Skeletal muscle tissue (tissue), 4 donors: Measurements from ENCODE around the gene PPIE. TPM values are rescaled to one million over a fixed set of nuclear protein-coding genes. Genes with fewer than 3 reads are reported as not detected.

Experiments used
- H3K27ac ChIP-seq: one replicate; pipeline ENCODE4 v1.7.0; 2013; ENCODE audit warnings: mild to moderate bottlenecking, low read depth, low read length, inconsistent platforms
- H3K27me3 ChIP-seq, 3 donors: one replicate each; pipeline ENCODE4 v1.7.0; 2013; ENCODE audit warnings: low read length in 3 of 3; ENCODE audit not compliant: control insufficient read depth in 3 of 3, insufficient read depth in 3 of 3
- H3K36me3 ChIP-seq, 3 donors: one replicate each; pipeline ENCODE4 v1.7.0; 2013; ENCODE audit warnings: low read length in 3 of 3; ENCODE audit not compliant: control insufficient read depth in 3 of 3, insufficient read depth in 3 of 3
- H3K4me1 ChIP-seq, 3 donors: one replicate each; pipeline ENCODE4 v1.7.0; 2013; ENCODE audit warnings: low read length in 3 of 3, mild to moderate bottlenecking in 3 of 3; ENCODE audit not compliant: control insufficient read depth in 3 of 3, insufficient read depth in 3 of 3
- H3K4me3 ChIP-seq, 3 donors: one replicate each; pipeline ENCODE4 v1.7.0; 2013; ENCODE audit warnings: low read length in 3 of 3
- H3K9ac ChIP-seq, 3 donors: one replicate each; pipeline ENCODE4 v1.7.0; 2013; ENCODE audit warnings: low read length in 3 of 3, mild to moderate bottlenecking in 3 of 3, moderate library complexity in 2 of 3, low read depth in 1 of 3
- H3K9me3 ChIP-seq, 3 donors: one replicate each; pipeline ENCODE4 v1.7.0; 2013; ENCODE audit warnings: low read length in 3 of 3; ENCODE audit not compliant: control insufficient read depth in 3 of 3
- total RNA-seq: library from RNA; depleted of rRNA; stranded (reverse); fragments of >200 nt; gene quantifications from one replicate; pipeline ENCODE4 v1.2.3, GENCODE V29; 2014
- donor health status: Osteomylitis.

Gene PPIE
- total RNA-seq, 1 donor from 2014 or later, result 24.5 TPM

- Histone ChIP-seq H3K4me1 (no peaks in the 10 kb centered on the region), H3K27me3 (no peaks in the 10 kb centered on the region), H3K36me3 (peaks cover 58 to 73% (median 63%) of the 10 kb centered on the region in 3 donors), H3K9me3 (no peaks in the 10 kb centered on the region), H3K4me3 (no peak overlapping the region), H3K27ac (no peak overlapping the region), H3K9ac (no peak overlapping the region)
These were observed 17.4 kb downstream of the PPIE start for GRCh38 chr1:39755965-39756659.

DNA sequence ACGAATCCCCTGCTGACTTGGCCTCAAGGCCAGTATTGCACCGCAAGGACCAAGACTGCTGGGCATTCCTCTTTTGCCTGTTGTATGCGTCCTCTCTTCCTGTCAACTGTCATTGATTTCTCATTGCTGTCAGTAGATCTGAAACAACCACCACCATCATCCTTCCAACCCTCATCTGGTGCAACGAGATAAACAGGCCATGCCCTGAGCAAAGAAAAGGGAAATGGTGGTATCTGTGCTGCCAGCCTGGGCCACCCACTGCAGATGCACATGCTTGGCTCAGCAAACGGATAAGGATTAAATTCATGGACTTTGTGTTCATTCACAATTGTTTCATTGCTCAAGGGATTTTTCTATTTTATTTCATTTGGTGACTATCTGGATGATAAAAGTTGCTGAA lies 18.8 kb downstream of the PPIE start:
- H3K9me3 ChIP-seq, result no peaks in the 10 kb centered on the region
- no peak overlapping the region for H3K4me3 ChIP-seq
- H3K27me3 ChIP-seq, result no peaks in the 10 kb centered on the region
- H3K4me1 ChIP-seq, result no peaks in the 10 kb centered on the region
- H3K36me3 ChIP-seq, result peaks cover 44 to 62% (median 51%) of the 10 kb centered on the region in 3 donors
- H3K27ac ChIP-seq, result no peak overlapping the region
- H3K9ac ChIP-seq, result no peak overlapping the region

GRCh38 chr1:39758556-39759435 lies 20.1 kb downstream of the PPIE start:
- Histone ChIP-seq H3K4me1 (no peaks in the 10 kb centered on the region), H3K36me3 (peaks cover 33 to 49% (median 42%) of the 10 kb centered on the region in 3 donors)

DNA sequence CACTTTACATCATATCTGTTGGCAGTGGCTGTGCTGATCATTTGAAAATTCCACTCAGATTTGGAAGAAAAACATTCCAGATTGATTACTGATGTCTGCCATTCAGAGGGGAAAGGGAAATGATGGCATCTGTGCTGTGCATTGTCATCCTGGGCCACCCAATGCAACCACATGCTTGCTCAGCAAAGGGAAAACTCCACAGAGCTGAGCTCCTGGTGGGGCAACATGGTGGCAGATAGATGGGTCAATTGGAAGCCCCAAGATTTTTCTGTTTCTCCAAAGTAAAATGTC lies 20.7 kb downstream of the PPIE start:
- Histone ChIP-seq H3K36me3 (peaks cover 28 to 43% (median 36%) of the 10 kb centered on the region in 3 donors), H3K9me3 (no peaks in the 10 kb centered on the region), H3K4me3 (no peak overlapping the region), H3K9ac (no peak overlapping the region), H3K4me1 (no peaks in the 10 kb centered on the region), H3K27ac (no peak overlapping the region), H3K27me3 (no peaks in the 10 kb centered on the region)

More at GRCh38 chr1:39758556-39759435, 20.1 kb downstream of the PPIE start:
- Histone ChIP-seq H3K27me3 (no peaks in the 10 kb centered on the region), H3K4me3 (no peak overlapping the region), H3K27ac (no peak overlapping the region), H3K9ac (no peak overlapping the region), H3K9me3 (no peaks in the 10 kb centered on the region)

DNA sequence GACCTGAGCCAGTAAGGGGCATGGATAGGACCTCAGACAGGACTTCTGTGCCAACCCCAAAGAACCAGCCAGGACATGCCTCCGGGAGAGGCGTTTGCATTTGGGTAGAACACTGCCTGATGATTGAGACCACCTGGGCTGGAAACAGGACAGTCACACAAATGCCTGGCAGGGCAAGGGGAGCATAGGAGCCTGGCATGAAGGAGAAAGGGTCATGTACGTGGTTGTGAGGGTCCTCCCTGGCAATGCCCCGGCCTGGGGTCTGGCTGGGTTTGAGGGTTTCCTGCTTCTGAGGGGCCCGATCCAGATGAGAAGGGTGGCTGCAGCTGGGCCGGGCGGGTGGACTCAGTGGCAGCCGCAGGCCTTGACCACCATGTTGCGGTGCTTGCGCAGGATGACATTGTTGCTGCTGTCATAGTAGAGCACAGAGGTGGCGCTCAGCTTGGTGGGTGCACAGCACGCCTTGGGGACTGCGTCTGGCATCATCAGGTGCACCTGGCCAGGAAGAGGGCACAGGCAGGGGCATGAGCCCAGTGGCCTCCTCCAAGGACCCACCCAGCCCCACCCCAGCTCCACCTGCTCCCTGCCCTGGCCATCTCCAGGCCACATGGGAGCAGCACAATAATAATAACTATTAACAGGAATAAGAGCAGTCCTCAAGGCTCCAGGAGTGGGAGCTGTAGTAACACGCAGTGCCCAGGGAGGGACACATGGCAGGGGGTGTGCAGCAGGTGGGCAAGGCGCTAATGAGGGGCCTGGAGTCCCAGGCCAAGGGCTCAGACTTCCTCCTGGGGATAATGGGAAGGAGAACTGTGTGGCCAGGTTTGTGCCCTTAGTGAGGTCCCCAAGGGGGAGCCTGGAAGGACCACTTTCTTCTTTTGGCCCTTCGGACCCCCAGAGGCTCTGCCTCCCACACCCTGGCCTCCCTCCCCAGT lies 21.7 kb downstream of the PPIE start:
- no peaks in the 10 kb centered on the region for H3K4me1 ChIP-seq
- H3K9ac ChIP-seq, result no peak overlapping the region
- H3K9me3 ChIP-seq, result no peaks in the 10 kb centered on the region
- no peaks in the 10 kb centered on the region for H3K27me3 ChIP-seq
- no peak overlapping the region for H3K4me3 ChIP-seq
- peaks cover 20 to 34% (median 27%) of the 10 kb centered on the region in 3 donors for H3K36me3 ChIP-seq
- H3K27ac ChIP-seq, result no peak overlapping the region

GRCh38 chr1:39761016-39761415 lies 22.3 kb downstream of the PPIE start:
- Histone ChIP-seq H3K27me3 (no peaks in the 10 kb centered on the region), H3K4me3 (no peak overlapping the region), H3K27ac (no peak overlapping the region), H3K9me3 (no peaks in the 10 kb centered on the region), H3K4me1 (no peaks in the 10 kb centered on the region), H3K9ac (no peak overlapping the region), H3K36me3 (peaks cover 13 to 27% (median 21%) of the 10 kb centered on the region in 3 donors)

- Histone ChIP-seq H3K4me3 (no peak overlapping the region), H3K36me3 (peaks cover 9 to 24% (median 17%) of the 10 kb centered on the region in 3 donors), H3K4me1 (no peaks in the 10 kb centered on the region), H3K27ac (no peak overlapping the region), H3K27me3 (no peaks in the 10 kb centered on the region), H3K9ac (no peak overlapping the region), H3K9me3 (no peaks in the 10 kb centered on the region)
These were observed 23.0 kb downstream of the PPIE start for GRCh38 chr1:39761557-39762260.

GRCh38 chr1:39762550-39763540 lies 24.2 kb downstream of the PPIE start:
- H3K4me1 ChIP-seq, result no peaks in the 10 kb centered on the region

More at GRCh38 chr1:39762550-39763540, 24.2 kb downstream of the PPIE start:
- no peak overlapping the region for H3K27ac ChIP-seq
- no peak overlapping the region for H3K4me3 ChIP-seq
- peaks cover 8 to 14% (median 13%) of the 10 kb centered on the region in 3 donors for H3K36me3 ChIP-seq
- H3K27me3 ChIP-seq, result no peaks in the 10 kb centered on the region
- no peak overlapping the region for H3K9ac ChIP-seq
- no peaks in the 10 kb centered on the region for H3K9me3 ChIP-seq
